HG02870 (cell line): ENCODE data around the gene LRRC32.

ENCODE experiments used
- ATAC-seq: cut with Tn5 transposase; IDR thresholded peaks from one replicate; pipeline ENCODE4 v1.9.1; 2021; ENCODE audit warnings: mild to moderate bottlenecking, moderate library complexity; ENCODE audit not compliant: unreplicated experiment

Gene LRRC32, protein sequence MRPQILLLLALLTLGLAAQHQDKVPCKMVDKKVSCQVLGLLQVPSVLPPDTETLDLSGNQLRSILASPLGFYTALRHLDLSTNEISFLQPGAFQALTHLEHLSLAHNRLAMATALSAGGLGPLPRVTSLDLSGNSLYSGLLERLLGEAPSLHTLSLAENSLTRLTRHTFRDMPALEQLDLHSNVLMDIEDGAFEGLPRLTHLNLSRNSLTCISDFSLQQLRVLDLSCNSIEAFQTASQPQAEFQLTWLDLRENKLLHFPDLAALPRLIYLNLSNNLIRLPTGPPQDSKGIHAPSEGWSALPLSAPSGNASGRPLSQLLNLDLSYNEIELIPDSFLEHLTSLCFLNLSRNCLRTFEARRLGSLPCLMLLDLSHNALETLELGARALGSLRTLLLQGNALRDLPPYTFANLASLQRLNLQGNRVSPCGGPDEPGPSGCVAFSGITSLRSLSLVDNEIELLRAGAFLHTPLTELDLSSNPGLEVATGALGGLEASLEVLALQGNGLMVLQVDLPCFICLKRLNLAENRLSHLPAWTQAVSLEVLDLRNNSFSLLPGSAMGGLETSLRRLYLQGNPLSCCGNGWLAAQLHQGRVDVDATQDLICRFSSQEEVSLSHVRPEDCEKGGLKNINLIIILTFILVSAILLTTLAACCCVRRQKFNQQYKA

DNA sequence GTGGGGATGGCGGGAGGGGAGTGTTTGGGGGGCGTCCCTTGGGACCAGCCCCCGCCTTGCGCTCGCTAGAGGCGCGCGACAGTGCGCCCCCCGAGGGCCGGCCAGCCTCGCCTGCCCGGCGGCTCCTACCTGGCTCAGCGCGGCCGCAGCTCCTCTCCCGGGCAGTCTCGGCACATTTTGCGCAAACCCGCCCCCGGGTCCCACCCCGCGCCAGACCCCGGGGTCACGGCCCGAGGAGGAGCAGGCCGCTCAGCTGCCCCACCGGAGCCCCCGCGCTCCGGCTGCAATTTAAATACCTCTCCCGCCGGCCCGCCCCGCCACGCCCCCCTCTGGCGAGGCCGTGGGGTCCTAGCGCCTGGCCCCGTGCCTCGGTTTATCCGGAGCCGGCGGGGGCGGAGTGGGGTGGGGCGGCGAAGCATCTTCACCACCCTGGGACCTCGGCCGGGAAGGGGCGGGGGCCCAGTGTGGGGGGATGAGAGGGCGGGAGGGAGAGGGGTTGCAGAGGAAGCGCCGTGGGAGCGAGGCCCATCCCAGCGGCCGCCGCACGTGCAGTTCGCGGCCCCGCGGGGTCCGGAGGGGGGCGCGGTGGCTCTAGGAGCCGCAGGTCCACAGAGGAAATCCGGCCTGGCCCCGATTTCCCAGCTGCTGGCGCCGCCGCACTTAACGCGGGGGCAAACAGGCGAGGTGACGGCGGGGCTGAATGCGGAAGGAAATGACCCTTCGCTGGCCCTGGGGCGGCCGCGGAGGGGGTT lies at the start of gene LRRC32:
LRRC32 (minus strand) TSS at position 263 of the 752 bp plus-strand sequence. CDS start 4,793 bp downstream, outside the sequence.
- ATAC-seq: no peak

GRCh38 chr11:76719686-76720085 lies 49.1 kb upstream of the LRRC32 start:
- ATAC-seq: no peak

- no peak for ATAC-seq
These were observed 48.7 kb upstream of the LRRC32 start for GRCh38 chr11:76719281-76719680.

- ATAC-seq: no peak
These were observed 47.3 kb upstream of the LRRC32 start for GRCh38 chr11:76717816-76718215.

- no peak for ATAC-seq
These were observed 46.8 kb upstream of the LRRC32 start for GRCh38 chr11:76717369-76717768.

- no peak for ATAC-seq
These were observed 45.7 kb upstream of the LRRC32 start for GRCh38 chr11:76716268-76716667.

DNA sequence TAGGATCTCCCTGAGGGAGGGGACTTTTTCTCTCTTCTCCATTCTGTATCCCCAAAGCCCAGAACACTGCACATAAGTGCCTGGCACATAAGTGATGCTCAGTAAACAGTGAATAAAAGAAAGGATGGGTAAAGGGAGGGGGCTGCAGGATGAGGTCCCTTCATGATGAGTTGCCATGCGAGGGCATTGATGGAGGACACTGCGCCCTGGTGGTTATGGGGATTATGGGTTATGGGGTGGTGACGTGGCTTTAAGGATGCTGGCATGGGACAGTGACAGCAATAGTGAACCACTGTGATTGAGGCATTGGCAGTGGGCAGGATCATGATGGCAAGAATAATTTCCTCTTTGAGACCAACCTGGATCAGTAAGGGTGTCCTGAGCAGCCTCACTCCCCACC lies 43.9 kb upstream of the LRRC32 start:
- ATAC-seq: no peak

- ATAC-seq: no peak
These were observed 43.0 kb upstream of the LRRC32 start for GRCh38 chr11:76713499-76713898.

DNA sequence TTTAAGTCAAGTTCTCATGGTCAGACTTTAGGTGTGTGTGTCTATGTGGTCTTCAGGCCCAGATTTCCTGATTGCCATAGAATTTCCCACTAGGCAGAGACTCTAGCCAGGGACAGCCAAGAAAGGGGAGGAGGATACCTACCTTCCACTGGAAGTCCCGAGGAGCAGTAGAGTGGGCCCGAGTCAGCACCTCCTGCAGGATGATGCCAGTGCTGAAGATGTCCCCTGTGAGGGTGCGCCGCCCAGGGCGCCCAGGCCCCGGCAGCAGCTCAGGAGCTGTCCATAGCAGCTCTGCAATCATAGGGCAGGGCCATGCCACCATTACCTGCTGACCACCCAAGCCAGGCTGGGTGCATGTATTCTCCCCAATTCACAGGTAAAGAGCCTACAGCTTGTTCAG lies 41.6 kb upstream of the LRRC32 start:
- no peak for ATAC-seq

GRCh38 chr11:76709756-76710155 lies 39.2 kb upstream of the LRRC32 start:
- no peak for ATAC-seq

GRCh38 chr11:76708972-76709660 lies 38.6 kb upstream of the LRRC32 start:
- no peak for ATAC-seq

DNA sequence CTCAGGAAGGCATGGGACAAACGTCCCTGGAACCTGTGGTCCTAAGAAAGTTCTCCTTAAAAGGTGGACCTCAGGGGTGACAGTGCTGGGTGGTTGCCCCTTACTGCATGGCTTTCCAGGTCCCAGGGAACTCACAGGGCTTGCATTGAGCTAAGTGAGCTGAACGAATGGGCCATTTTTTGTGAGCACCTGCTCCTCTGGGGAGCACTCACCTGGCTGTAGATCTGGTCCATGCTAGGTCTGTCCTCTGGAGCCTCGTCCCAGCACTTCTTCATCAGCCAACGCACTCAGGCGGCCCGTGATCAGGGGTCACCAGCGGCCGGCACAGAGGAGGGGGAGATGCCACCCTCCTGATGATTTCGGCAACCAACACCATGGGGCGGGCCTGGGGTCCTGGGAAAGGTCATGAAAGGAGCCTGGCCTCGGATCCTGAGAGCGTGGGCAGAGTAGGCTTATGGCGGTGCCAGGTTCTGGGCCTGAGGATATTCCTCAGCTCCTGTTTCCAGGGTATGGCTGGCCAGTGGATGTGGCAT lies 36.8 kb upstream of the LRRC32 start:
- no peak for ATAC-seq

- no peak for ATAC-seq
These were observed 36.1 kb upstream of the LRRC32 start for GRCh38 chr11:76706667-76707066.

DNA sequence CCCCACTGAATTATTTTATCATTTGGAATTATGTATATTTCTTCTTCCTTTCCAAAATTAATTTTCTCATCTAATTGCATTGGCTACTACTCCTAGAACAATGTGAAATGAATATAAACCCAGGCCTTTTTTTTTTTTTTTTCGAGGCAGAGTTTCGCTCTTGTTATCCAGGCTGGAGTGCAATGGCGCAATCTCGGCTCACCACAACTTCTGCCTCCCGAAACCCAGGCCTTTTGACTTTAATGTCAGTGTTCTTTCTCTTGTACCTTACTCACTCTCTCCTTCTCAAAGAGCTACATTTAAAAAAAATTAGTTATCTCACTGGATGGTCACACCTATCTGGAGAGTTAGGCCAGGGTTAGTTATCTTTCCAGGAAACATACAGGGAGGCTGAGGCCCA lies 35.3 kb upstream of the LRRC32 start:
- no peak for ATAC-seq

GRCh38 chr11:76704171-76704948 lies 33.8 kb upstream of the LRRC32 start:
- no peak for ATAC-seq

DNA sequence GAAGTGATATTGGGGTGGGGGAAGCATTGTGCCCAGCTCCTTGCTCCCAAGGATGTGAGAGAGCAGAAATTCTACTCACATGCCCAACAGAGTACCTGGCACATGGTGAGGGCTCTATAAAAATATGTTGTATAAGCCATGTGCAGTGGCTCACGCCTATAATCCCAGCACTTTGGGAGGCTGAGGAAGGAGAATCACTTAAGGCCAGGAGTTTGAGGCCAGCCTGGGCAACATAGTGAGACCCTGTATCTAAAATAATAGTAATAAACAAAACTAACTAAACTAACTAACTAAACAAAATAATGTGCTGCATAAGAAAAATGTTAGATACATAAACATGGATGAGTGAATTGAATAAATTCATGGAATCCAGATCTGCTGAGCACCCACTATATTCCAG lies 33.2 kb upstream of the LRRC32 start:
- no peak for ATAC-seq

GRCh38 chr11:76702336-76703128 lies 32.0 kb upstream of the LRRC32 start:
- ATAC-seq: no peak

DNA sequence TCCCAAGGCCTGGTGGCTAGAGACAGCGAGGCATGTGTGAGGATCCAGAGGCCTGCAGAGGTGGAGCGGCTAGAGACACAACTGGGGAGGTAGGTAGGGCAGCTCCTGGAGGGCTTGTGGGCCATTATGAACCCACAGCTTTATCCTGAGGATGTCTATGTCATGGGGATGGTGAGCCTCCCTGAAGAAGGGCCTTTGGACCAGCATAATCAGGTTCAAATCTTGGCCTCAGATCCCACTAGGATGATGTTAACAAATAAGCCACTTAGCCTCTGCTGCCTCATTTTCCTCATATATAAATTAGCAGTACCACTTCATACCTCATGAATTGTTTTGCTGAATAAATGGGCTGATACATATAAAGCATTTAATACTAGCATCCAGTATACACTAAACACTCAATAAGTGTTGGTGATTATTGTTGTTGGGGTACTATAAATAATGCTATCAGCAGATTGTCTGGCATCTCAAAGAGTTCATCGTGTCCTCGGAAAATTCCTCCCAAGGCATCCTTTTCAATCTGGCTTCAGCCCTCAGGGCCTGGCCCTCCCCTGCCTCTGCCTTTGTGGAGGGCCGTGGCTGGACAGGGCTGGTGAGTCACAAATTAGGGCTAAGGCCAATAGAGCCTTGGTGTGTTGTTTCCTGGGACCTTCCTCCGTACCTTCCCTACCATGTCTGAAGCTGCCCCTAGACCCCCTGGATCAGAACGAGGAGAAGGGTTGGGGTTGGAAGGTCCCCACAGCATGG lies 30.9 kb upstream of the LRRC32 start:
- no peak for ATAC-seq
